ENCODE results near the gene DNAJC22. TPM values are rescaled to one million over a fixed set of nuclear protein-coding genes. Genes with fewer than 3 reads are reported as not detected.
"Not testable (repeated sequence)": the region's sequence is repeated elsewhere in the genome, so short reads cannot be mapped to it uniquely, and the experiment has no call there.

DNAJC22 gene
- total RNA-seq, 1 donor from 2014 or later = 0.99 TPM

- H3K27me3 Mint-ChIP-seq (ENCODE audit: unreplicated experiment) = peaks cover 16% of the 10 kb centered on the region
- TF ChIP-seq, protein P1, sequence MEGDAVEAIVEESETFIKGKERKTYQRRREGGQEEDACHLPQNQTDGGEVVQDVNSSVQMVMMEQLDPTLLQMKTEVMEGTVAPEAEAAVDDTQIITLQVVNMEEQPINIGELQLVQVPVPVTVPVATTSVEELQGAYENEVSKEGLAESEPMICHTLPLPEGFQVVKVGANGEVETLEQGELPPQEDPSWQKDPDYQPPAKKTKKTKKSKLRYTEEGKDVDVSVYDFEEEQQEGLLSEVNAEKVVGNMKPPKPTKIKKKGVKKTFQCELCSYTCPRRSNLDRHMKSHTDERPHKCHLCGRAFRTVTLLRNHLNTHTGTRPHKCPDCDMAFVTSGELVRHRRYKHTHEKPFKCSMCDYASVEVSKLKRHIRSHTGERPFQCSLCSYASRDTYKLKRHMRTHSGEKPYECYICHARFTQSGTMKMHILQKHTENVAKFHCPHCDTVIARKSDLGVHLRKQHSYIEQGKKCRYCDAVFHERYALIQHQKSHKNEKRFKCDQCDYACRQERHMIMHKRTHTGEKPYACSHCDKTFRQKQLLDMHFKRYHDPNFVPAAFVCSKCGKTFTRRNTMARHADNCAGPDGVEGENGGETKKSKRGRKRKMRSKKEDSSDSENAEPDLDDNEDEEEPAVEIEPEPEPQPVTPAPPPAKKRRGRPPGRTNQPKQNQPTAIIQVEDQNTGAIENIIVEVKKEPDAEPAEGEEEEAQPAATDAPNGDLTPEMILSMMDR (IDR thresholded peaks at IDR 0.05) = no peak
- no peak overlapping the region for H3K4me3 Mint-ChIP-seq (ENCODE audit: unreplicated experiment)
- DNase-seq (ENCODE audit: extremely low spot score, unreplicated experiment) = no peak
- H3K27ac Mint-ChIP-seq (ENCODE audit: unreplicated experiment) = no peak overlapping the region
- H3K9me3 Mint-ChIP-seq (ENCODE audit: unreplicated experiment) = no peaks in the 10 kb centered on the region
- H3K4me1 Mint-ChIP-seq (ENCODE audit: unreplicated experiment) = peaks cover 9% of the 10 kb centered on the region
- no peaks in the 10 kb centered on the region for H3K36me3 Mint-ChIP-seq (ENCODE audit: unreplicated experiment)
These were observed 14.2 kb upstream of the DNAJC22 start for GRCh38 chr12:49332441-49332861.

DNA sequence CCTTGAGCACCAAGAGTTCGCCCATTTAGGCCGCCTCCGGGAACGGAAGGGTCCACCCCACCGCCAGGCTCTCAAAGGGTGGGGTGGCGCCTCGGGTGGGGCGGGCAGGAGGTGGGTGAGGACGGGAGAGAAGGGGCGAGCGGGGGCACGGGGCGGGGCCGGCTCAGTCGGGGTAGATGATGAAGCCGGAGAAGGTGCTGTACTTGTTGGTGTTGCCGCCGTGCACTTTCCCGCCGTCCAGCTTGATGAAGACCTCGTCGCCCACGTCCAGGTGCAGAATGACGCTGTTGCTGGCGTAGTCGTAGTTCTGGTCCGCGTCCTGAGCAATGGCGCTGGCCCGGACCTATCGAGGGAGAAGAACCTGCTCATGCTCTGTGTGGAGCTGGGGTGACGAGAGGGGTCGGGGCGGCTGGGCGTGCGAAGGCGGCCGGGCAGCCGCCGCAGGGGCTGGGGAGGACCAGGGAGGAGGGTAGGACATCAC, 13.8 kb upstream of the DNAJC22 start:
- Mint-ChIP-seq H3K27me3 (ENCODE audit: unreplicated experiment) (peaks cover 19% of the 10 kb centered on the region), H3K36me3 (ENCODE audit: unreplicated experiment) (no peaks in the 10 kb centered on the region), H3K4me1 (ENCODE audit: unreplicated experiment) (peaks cover 9% of the 10 kb centered on the region), H3K27ac (ENCODE audit: unreplicated experiment) (no peak overlapping the region), H3K4me3 (ENCODE audit: unreplicated experiment) (no peak overlapping the region), H3K9me3 (ENCODE audit: unreplicated experiment) (no peaks in the 10 kb centered on the region)
- TF ChIP-seq, protein P1 (IDR thresholded peaks at IDR 0.05) = no peak
- DNase-seq (ENCODE audit: extremely low spot score, unreplicated experiment) = no peak

DNA sequence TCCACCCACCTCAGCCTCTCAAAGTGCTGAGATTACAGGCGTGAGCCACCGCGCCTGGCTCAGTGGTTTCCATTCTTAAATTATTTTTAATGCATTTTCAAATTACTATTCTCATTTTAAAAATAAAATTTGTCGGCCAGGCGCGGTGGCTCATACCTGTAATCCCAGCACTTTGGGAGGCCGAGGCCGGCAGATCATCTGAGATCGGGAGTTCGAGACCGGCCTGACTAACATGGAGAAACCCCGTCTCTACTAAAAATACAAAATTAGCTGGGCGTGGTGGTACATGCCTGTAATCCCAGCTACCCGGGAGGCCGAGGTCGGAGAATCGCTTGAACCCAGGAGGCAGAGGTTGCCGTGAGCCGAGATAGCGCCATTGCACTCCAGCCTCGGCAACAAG, 12.9 kb upstream of the DNAJC22 start:
- H3K27ac Mint-ChIP-seq (ENCODE audit: unreplicated experiment); H3K4me1 Mint-ChIP-seq (ENCODE audit: unreplicated experiment); H3K9me3 Mint-ChIP-seq (ENCODE audit: unreplicated experiment); DNase-seq (ENCODE audit: extremely low spot score, unreplicated experiment); H3K4me3 Mint-ChIP-seq (ENCODE audit: unreplicated experiment); H3K36me3 Mint-ChIP-seq (ENCODE audit: unreplicated experiment): not testable (repeated sequence)
- H3K27me3 Mint-ChIP-seq (ENCODE audit: unreplicated experiment) = peaks cover 22% of the 10 kb centered on the region

- Mint-ChIP-seq H3K27me3 (ENCODE audit: unreplicated experiment) (peaks cover 22% of the 10 kb centered on the region), H3K4me1 (ENCODE audit: unreplicated experiment) (peaks cover 11% of the 10 kb centered on the region), H3K9me3 (ENCODE audit: unreplicated experiment) (no peaks in the 10 kb centered on the region), H3K27ac (ENCODE audit: unreplicated experiment) (no peak overlapping the region), H3K4me3 (ENCODE audit: unreplicated experiment) (no peak overlapping the region), H3K36me3 (ENCODE audit: unreplicated experiment) (no peaks in the 10 kb centered on the region)
- TF ChIP-seq, protein P1 (IDR thresholded peaks at IDR 0.05) = no peak
- no peak for DNase-seq (ENCODE audit: extremely low spot score, unreplicated experiment)
These were observed 12.5 kb upstream of the DNAJC22 start for GRCh38 chr12:49334226-49334625.

- H3K9me3 Mint-ChIP-seq (ENCODE audit: unreplicated experiment) = no peaks in the 10 kb centered on the region
- no peak overlapping the region for H3K4me3 Mint-ChIP-seq (ENCODE audit: unreplicated experiment)
These were observed 12.0 kb upstream of the DNAJC22 start for GRCh38 chr12:49334681-49335080.

More at GRCh38 chr12:49334681-49335080, 12.0 kb upstream of the DNAJC22 start:
- H3K4me1 Mint-ChIP-seq (ENCODE audit: unreplicated experiment) = peaks cover 16% of the 10 kb centered on the region
- TF ChIP-seq, protein P1 (IDR thresholded peaks at IDR 0.05) = no peak
- DNase-seq (ENCODE audit: extremely low spot score, unreplicated experiment) = no peak
- peaks cover 22% of the 10 kb centered on the region for H3K27me3 Mint-ChIP-seq (ENCODE audit: unreplicated experiment)
- H3K27ac Mint-ChIP-seq (ENCODE audit: unreplicated experiment) = no peak overlapping the region
- H3K36me3 Mint-ChIP-seq (ENCODE audit: unreplicated experiment) = no peaks in the 10 kb centered on the region

Data from osteocyte (in vitro differentiated cells).